Body of pancreas (tissue), 4 donors: ENCODE measurements around the gene CASR.

Experiments
- POLR2A ChIP-seq, 3 donors: fragments of 450-650 bp; IDR thresholded peaks; one replicate each; pipeline ENCODE4 v1.6.1; 2016; ENCODE audit warnings: antibody characterized with exemption in 3 of 3, mild to moderate bottlenecking in 2 of 3
- TF ChIP-seq, protein P1 (sequence below), 7 experiments: fragments of 450-650 bp in 4 of 7; fragments of 200-600 bp in 3 of 7; sonication (generic) in 3 of 7; IDR thresholded peaks; one replicate each; pipeline ENCODE4 v1.5.1; 2016 to 2019; ENCODE audit warnings: antibody characterized with exemption in 7 of 7

GRCh38 chr3:122213650-122214049 lies 30.2 kb downstream of the CASR start:
- TF ChIP-seq POLR2A (IDR thresholded peaks at IDR 0.05): no peak
- TF ChIP-seq, protein P1, sequence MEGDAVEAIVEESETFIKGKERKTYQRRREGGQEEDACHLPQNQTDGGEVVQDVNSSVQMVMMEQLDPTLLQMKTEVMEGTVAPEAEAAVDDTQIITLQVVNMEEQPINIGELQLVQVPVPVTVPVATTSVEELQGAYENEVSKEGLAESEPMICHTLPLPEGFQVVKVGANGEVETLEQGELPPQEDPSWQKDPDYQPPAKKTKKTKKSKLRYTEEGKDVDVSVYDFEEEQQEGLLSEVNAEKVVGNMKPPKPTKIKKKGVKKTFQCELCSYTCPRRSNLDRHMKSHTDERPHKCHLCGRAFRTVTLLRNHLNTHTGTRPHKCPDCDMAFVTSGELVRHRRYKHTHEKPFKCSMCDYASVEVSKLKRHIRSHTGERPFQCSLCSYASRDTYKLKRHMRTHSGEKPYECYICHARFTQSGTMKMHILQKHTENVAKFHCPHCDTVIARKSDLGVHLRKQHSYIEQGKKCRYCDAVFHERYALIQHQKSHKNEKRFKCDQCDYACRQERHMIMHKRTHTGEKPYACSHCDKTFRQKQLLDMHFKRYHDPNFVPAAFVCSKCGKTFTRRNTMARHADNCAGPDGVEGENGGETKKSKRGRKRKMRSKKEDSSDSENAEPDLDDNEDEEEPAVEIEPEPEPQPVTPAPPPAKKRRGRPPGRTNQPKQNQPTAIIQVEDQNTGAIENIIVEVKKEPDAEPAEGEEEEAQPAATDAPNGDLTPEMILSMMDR (IDR thresholded peaks at IDR 0.05): no peak
